Natural killer cell treated with Interleukin-12 subunit alpha and Interleukin-12 subunit beta and Interleukin-15 and Interleukin-18, amount 100 ng/mL, for 72 hours (primary cell): ENCODE measurements around the gene C2orf72. TPM values are rescaled to one million over a fixed set of nuclear protein-coding genes. Genes with fewer than 3 reads are reported as not detected.
"Not testable (repeated sequence)": the region's sequence is repeated elsewhere in the genome, so short reads cannot be mapped to it uniquely, and the experiment has no call there.

Experiments used
- ATAC-seq, 2 donors: fragments of 150-1000 bp; cut with Tn5 transposase in 1 of 2; sonication (Bioruptor Pico), chemical (Tn5 transposase) in 1 of 2; 2 replicates each; pipeline ENCODE4 v1.10.0; 2021
- DNase-seq: peaks from one replicate; pipeline ENCODE4 v3.0.0; 2022; ENCODE audit warnings: low spot score
- H3K27ac Mint-ChIP-seq, 2 donors: 1 replicate in 1 of 2; 2 replicates in 1 of 2; pipeline ENCODE4 v1.8.0; 2022; ENCODE audit warnings: mixed read lengths in 2 of 2, mild to moderate bottlenecking in 1 of 2, moderate library complexity in 1 of 2
- H3K27me3 Mint-ChIP-seq, 2 donors: 1 replicate in 1 of 2; 2 replicates in 1 of 2; pipeline ENCODE4 v1.8.0; 2022; ENCODE audit warnings: mixed read lengths in 2 of 2
- H3K36me3 Mint-ChIP-seq: one replicate; pipeline ENCODE4 v1.8.0; 2022; ENCODE audit warnings: mixed read lengths
- H3K4me1 Mint-ChIP-seq, 2 donors: 1 replicate in 1 of 2; 2 replicates in 1 of 2; pipeline ENCODE4 v1.8.0; 2022; ENCODE audit warnings: low read depth in 2 of 2, mixed read lengths in 2 of 2, mild to moderate bottlenecking in 1 of 2
- H3K4me3 Mint-ChIP-seq: one replicate; pipeline ENCODE4 v1.8.0; 2022; ENCODE audit warnings: mixed read lengths
- H3K9me3 Mint-ChIP-seq: 2 replicates; pipeline ENCODE4 v1.8.0; 2022; ENCODE audit warnings: mixed read lengths
- total RNA-seq, 2 donors: library from RNA; stranded (reverse); gene quantifications; one replicate each; pipeline ENCODE4 v1.2.3, GENCODE V29; 2022

Gene C2orf72
- total RNA-seq, 2 donors from 2014 or later: 0.36 to 2.2 TPM

- peaks cover 8% of the 10 kb centered on the region for H3K36me3 Mint-ChIP-seq
- peaks cover 45 to 61% of the 10 kb centered on the region in 2 donors for H3K4me1 Mint-ChIP-seq
- H3K27ac Mint-ChIP-seq: peak within 1 kb of the TSS; percentile 99 to 100
- H3K4me3 Mint-ChIP-seq: peak within 1 kb of the TSS; percentile 85
- H3K9me3 Mint-ChIP-seq: no peaks in the 10 kb centered on the region
- peaks cover 11 to 12% of the 10 kb centered on the region in 2 donors for H3K27me3 Mint-ChIP-seq
- peak; percentile 92 for DNase-seq
- ATAC-seq: peak; percentile 92 to 93
Observed at GRCh38 chr2:231056453-231057416, 19.4 kb downstream of the C2orf72 start, which contains the start of gene PSMD1. Gene PSMD1 (plus strand): TSS chr2:231056867. CDS start chr2:231057026, 159 bp downstream.

- Mint-ChIP-seq H3K27me3 (peaks cover 11 to 12% of the 10 kb centered on the region in 2 donors), H3K36me3 (peaks cover 11% of the 10 kb centered on the region), H3K4me1 (peaks cover 43 to 56% of the 10 kb centered on the region in 2 donors)
Observed at GRCh38 chr2:231057590-231057989, 20.3 kb downstream of the C2orf72 start.

GRCh38 chr2:231058761-231059550 lies 21.6 kb downstream of the C2orf72 start:
- peak overlapping the region; percentile 99 to 100 for H3K27ac Mint-ChIP-seq
- peaks cover 29 to 47% of the 10 kb centered on the region in 2 donors for H3K4me1 Mint-ChIP-seq
- H3K4me3 Mint-ChIP-seq: peak overlapping the region; percentile 85
- no peak for ATAC-seq
- H3K36me3 Mint-ChIP-seq: peaks cover 11% of the 10 kb centered on the region
- DNase-seq: no peak
- no peaks in the 10 kb centered on the region for H3K9me3 Mint-ChIP-seq
- H3K27me3 Mint-ChIP-seq: peaks cover 5% of the 10 kb centered on the region in 2 donors

More at GRCh38 chr2:231057590-231057989, 20.3 kb downstream of the C2orf72 start:
- Mint-ChIP-seq H3K27ac (peak overlapping the region; percentile 99 to 100), H3K4me3 (peak overlapping the region; percentile 85), H3K9me3 (no peaks in the 10 kb centered on the region)
- DNase-seq (no peak), ATAC-seq (no peak)

- H3K4me1 Mint-ChIP-seq: peaks cover 26 to 42% of the 10 kb centered on the region in 2 donors
- H3K4me3 Mint-ChIP-seq: peak overlapping the region; percentile 85
- no peak for ATAC-seq
- H3K27me3 Mint-ChIP-seq: peaks cover 0 to 2% of the 10 kb centered on the region in 2 donors
- peaks cover 11% of the 10 kb centered on the region for H3K36me3 Mint-ChIP-seq
- no peak for DNase-seq
- no peaks in the 10 kb centered on the region for H3K9me3 Mint-ChIP-seq
- peak overlapping the region in 1 of 2 donors; percentile 100 for H3K27ac Mint-ChIP-seq
Observed at GRCh38 chr2:231059756-231060155, 22.4 kb downstream of the C2orf72 start.

GRCh38 chr2:231062776-231063175 lies 25.5 kb downstream of the C2orf72 start:
- ATAC-seq (no peak), DNase-seq (no peak)
- no peak overlapping the region for H3K27ac Mint-ChIP-seq
- H3K4me1 Mint-ChIP-seq: peaks cover 24 to 34% of the 10 kb centered on the region in 2 donors
- no peak overlapping the region for H3K4me3 Mint-ChIP-seq
- H3K9me3 Mint-ChIP-seq: no peaks in the 10 kb centered on the region
- H3K27me3 Mint-ChIP-seq: no peaks in the 10 kb centered on the region
- peaks cover 19% of the 10 kb centered on the region for H3K36me3 Mint-ChIP-seq

- no peak overlapping the region for H3K27ac Mint-ChIP-seq
- ATAC-seq (no peak), DNase-seq (no peak)
- H3K4me1 Mint-ChIP-seq: peaks cover 21 to 34% of the 10 kb centered on the region in 2 donors
- no peaks in the 10 kb centered on the region for H3K27me3 Mint-ChIP-seq
- H3K36me3 Mint-ChIP-seq: peaks cover 25% of the 10 kb centered on the region
- no peaks in the 10 kb centered on the region for H3K9me3 Mint-ChIP-seq
- no peak overlapping the region for H3K4me3 Mint-ChIP-seq
Observed at GRCh38 chr2:231063347-231063746, 26.0 kb downstream of the C2orf72 start.

- peaks cover 27% of the 10 kb centered on the region for H3K36me3 Mint-ChIP-seq
- no peak for ATAC-seq
- H3K9me3 Mint-ChIP-seq: no peaks in the 10 kb centered on the region
- H3K27ac Mint-ChIP-seq: no peak overlapping the region
- no peak overlapping the region for H3K4me3 Mint-ChIP-seq
- peaks cover 6 to 18% of the 10 kb centered on the region in 2 donors for H3K4me1 Mint-ChIP-seq
- no peak for DNase-seq
- no peaks in the 10 kb centered on the region for H3K27me3 Mint-ChIP-seq
Observed at GRCh38 chr2:231065966-231066365, 28.6 kb downstream of the C2orf72 start.

GRCh38 chr2:231067531-231067930 lies 30.2 kb downstream of the C2orf72 start:
- H3K27me3 Mint-ChIP-seq, H3K4me3 Mint-ChIP-seq, H3K9me3 Mint-ChIP-seq, DNase-seq, ATAC-seq: not testable (repeated sequence)
- H3K27ac Mint-ChIP-seq: peak overlapping the region in 1 of 2 donors; percentile 15
- peaks cover 29% of the 10 kb centered on the region for H3K36me3 Mint-ChIP-seq
- peaks cover 6 to 18% of the 10 kb centered on the region in 2 donors for H3K4me1 Mint-ChIP-seq

- Mint-ChIP-seq H3K27ac (peak overlapping the region in 1 of 2 donors; percentile 15), H3K4me3 (no peak overlapping the region), H3K9me3 (no peaks in the 10 kb centered on the region), H3K36me3 (peaks cover 29% of the 10 kb centered on the region), H3K27me3 (no peaks in the 10 kb centered on the region), H3K4me1 (peaks cover 6 to 13% of the 10 kb centered on the region in 2 donors)
- ATAC-seq (peak in 1 of 2 donors; percentile 84), DNase-seq (no peak)
Observed at GRCh38 chr2:231068525-231069222, 31.4 kb downstream of the C2orf72 start.

GRCh38 chr2:231069379-231070054 lies 32.2 kb downstream of the C2orf72 start:
- H3K4me3 Mint-ChIP-seq: no peak overlapping the region
- H3K4me1 Mint-ChIP-seq: peaks cover 6 to 13% of the 10 kb centered on the region in 2 donors
- H3K27me3 Mint-ChIP-seq: no peaks in the 10 kb centered on the region
- DNase-seq (no peak), ATAC-seq (no peak)
- H3K9me3 Mint-ChIP-seq: no peaks in the 10 kb centered on the region
- peaks cover 29% of the 10 kb centered on the region for H3K36me3 Mint-ChIP-seq
- H3K27ac Mint-ChIP-seq: no peak overlapping the region

- DNase-seq (no peak), ATAC-seq (no peak)
- Mint-ChIP-seq H3K36me3 (peaks cover 31% of the 10 kb centered on the region), H3K27me3 (no peaks in the 10 kb centered on the region), H3K4me1 (peaks cover 0 to 3% of the 10 kb centered on the region in 2 donors), H3K9me3 (no peaks in the 10 kb centered on the region), H3K27ac (no peak overlapping the region), H3K4me3 (no peak overlapping the region)
Observed at GRCh38 chr2:231084565-231084964, 47.2 kb downstream of the C2orf72 start.

- Mint-ChIP-seq H3K27ac (no peak overlapping the region), H3K9me3 (no peaks in the 10 kb centered on the region), H3K36me3 (peaks cover 19% of the 10 kb centered on the region), H3K4me1 (peaks cover 0 to 8% of the 10 kb centered on the region in 2 donors), H3K4me3 (no peak overlapping the region), H3K27me3 (no peaks in the 10 kb centered on the region)
- DNase-seq (no peak), ATAC-seq (no peak)
Observed at GRCh38 chr2:231088754-231089153, 51.4 kb downstream of the C2orf72 start.
